Lung microvascular endothelial cell (primary cell): Measurements from ENCODE around the gene ERCC6. TPM values are rescaled to one million over a fixed set of nuclear protein-coding genes. Genes with fewer than 3 reads are reported as not detected.

Experiments used
- DNase-seq, 2 donors: peaks; one replicate each; pipeline versions ENCODE4 v3.0.0 to v3.0.0-alpha.2; 2010; ENCODE audit warnings: low read depth in 2 of 2
- total RNA-seq: library from RNA; depleted of rRNA; stranded (reverse); fragments of >200 nt; gene quantifications from 2 replicates; pipeline ENCODE4 v1.2.1, GENCODE V29; 2014

Gene ERCC6
- total RNA-seq, 1 donor from 2014 or later = 10.7 TPM

DNA sequence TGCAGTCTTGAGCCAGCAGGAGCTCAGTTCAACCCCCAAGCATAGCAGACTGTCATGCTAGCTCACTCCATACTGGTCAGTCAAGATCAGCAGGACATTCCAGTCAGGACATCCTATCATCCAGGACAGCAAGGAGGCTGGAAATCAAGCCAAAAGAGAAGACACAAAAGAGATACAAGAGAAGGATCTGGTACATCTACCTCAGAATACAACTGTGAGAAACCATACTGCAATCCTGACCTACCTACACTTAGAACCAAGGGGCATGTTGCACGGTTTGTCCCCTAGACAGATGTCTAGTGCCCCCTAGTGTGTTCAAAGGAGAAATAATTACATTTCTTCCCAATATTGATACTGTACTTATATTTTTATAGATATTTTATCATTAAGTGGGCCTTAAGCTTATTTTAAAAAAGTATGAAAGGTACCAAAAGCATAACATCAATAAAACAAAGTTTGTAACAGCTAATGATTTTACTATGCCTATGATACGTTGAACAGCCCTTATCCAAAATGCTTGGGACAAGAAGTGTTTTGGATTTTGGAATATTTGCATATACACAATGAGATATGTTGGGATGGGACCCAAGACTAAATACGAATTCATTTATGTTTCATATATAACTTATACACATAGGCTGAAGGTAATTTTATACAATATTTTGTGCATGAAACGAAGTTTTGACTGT lies 26.7 kb downstream of the ERCC6 start:
- DNase-seq = peak; percentile 44 to 61

- DNase-seq = no peak
These were observed 29.1 kb downstream of the ERCC6 start for GRCh38 chr10:49509771-49510303.

DNA sequence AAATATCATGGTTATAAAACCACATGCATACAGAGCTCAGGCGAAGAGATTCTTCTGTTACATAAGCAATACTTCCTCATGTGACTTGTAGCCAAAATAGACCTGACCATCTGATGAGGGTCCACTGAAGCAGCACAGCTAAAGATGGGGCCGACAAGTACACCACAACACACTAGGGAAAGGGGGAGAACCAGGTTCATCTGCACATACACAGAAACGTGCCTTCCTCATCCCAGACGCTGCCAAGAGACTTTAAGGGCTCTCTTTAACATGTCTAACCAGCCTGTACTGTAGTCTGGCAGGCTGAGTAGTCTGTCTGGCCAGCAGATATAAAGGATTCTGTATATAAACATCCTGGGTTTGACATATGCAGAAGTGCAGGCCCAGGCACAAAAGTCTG lies 30.3 kb downstream of the ERCC6 start:
- DNase-seq = no peak

DNA sequence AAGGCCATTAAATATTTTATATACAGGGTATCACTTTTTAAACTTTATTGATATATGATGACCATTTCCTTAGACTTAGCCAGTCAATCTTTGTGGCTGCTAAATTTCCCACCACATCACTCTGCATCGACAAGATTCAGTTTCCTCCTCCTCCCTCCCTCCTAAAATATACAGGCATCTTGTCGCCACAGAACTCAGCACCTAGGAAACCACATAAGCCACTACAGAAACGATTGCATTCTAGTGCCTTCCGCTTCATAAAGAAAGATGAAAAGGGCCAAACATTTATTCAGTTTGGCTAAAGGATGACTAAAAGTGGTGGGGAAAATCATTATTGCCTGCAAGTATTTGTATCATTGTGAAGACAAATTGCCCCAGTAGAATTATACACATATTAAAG lies 30.7 kb downstream of the ERCC6 start:
- DNase-seq = no peak

GRCh38 chr10:49505589-49505988 lies 33.3 kb downstream of the ERCC6 start:
- no peak for DNase-seq

- no peak for DNase-seq
These were observed 33.8 kb downstream of the ERCC6 start for GRCh38 chr10:49505076-49505475.

DNA sequence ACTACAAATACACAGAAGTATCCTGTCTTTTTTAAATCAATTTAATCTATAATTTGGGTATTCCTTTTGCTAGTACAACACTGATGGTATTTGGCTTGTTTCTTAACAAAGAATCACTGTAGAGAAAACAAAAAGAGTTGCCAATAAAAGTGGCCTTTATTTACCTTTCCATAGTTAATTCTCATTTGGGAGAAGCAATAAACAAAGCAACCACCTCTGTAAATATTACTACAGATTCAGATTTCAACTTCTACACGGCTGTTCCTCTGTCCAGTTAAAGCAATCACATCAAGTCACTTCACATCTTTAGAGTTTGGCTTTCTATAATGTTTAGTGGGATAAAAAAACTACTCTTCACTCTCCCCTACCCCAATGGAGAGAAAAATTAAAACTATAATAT lies 34.4 kb downstream of the ERCC6 start:
- no peak for DNase-seq

- DNase-seq = no peak
These were observed 36.6 kb downstream of the ERCC6 start for GRCh38 chr10:49502358-49502757.

DNA sequence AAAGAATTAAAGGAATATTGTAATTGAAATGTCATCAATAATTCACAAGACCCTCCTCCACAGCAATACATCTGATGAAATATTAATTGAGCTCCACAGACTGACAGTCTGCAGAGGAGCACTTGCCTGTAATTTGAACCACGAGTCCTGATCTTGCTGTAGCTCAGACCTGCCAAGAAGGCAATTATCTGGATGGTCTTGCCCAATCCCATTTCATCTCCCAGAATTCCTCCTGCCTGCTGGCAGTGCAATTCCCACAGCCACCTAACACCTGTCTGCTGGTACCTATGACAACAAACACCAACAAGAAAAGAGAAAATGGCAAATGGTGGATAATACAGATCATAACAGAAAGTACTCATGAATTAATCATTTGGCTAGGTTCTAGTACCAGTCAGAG lies 38.5 kb downstream of the ERCC6 start:
- DNase-seq = no peak

DNA sequence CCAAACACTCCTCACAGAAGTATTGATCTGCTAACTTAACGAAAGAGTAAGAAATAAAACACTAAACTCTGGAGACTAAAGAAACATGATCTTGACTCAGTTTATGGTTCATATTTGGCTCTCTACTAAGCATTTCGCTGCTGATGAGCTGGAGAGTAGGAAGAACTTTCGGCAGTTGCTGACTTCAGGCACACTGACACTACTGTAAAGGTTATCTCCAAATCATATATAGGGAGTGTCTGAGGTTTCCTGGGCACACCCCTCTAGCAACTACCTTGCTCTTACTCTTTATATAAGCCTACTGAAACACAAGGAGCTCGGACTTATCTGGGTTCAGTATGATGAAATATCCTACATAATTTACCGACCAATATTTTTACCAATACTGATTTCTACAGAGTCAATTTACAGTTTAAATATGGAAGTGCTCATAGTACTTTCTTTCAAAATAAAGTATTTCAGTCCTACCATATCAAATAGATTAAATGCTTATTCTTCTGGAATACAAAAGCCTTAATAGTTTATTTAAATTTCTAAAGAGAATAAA lies 39.5 kb downstream of the ERCC6 start:
- DNase-seq = no peak

- DNase-seq = no peak
These were observed 40.5 kb downstream of the ERCC6 start for GRCh38 chr10:49498425-49498824.

- DNase-seq = no peak
These were observed 41.6 kb downstream of the ERCC6 start for GRCh38 chr10:49497358-49497757.

- peak; percentile 6 to 8 for DNase-seq
These were observed 50.7 kb downstream of the ERCC6 start for GRCh38 chr10:49488056-49488717.

DNA sequence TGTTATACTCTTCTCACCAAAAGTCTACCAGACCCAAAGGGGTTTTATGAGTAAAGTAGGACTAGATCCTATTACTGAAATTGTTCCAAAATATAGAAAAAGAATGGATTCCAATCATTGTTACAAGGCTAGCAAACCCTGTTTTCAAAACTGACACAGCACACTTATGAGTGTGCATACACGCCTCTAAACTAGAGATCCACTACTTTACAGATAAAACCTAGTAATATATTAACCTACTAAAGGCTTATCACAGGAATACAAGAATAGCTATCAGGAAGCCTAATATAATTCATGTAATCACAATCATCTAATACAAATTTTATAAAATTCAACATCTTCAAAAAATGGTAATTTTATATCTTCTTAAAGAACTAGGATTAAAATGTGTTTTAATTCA lies 52.2 kb downstream of the ERCC6 start:
- no peak for DNase-seq

GRCh38 chr10:49486009-49486408 lies 52.9 kb downstream of the ERCC6 start:
- DNase-seq = no peak

GRCh38 chr10:49484486-49485235 lies 54.3 kb downstream of the ERCC6 start:
- DNase-seq = no peak

GRCh38 chr10:49478819-49479218 lies 60.1 kb downstream of the ERCC6 start:
- DNase-seq = no peak

- peak in 1 of 2 donors; percentile 57 for DNase-seq
These were observed 64.0 kb downstream of the ERCC6 start for GRCh38 chr10:49474901-49475300.

DNA sequence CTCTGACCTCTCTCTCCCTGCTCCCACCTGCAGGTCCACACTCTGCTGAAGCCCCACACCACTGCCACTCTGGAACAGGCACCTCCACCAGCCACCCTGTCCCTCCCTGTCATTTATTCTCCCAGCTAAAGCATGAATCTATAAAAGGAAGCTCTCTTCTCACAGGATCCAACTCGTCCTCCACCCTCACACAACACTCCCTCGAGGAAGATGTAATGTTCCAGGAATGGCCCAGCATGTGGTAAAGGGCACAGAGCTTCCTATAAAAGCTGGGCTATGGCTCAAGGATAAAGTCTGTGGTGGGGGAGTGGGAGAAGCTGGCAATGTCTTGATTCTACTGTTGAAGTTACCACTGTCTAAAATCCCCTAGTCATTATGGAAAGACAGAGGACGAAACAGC lies 67.4 kb downstream of the ERCC6 start:
- no peak for DNase-seq

DNA sequence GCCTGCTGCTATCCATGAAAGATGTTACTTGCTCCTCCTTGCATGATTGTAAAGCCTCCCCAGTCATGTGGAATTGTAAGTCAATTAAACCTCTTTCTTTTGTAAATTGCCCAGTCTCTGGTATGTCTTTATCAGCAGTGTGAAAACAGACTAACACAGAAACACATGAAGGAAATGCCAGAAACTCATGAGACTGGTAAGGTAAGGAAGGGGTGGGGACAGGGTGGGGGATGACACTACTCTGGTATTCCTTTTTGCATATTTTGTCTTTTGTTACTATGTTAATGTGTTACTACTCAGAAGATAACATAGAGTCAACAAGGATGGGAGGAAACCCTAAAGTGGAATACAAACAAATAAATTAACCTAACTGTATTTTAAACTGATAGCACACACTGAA lies 73.2 kb downstream of the ERCC6 start:
- no peak for DNase-seq
